CD1c-positive myeloid dendritic cell (primary cell): ENCODE results near the gene GPR3.
A peak's percentile ranks its signal among the peaks of the same experiment; 100 is the strongest.

ENCODE experiments used
- DNase-seq: peaks from one replicate; pipeline ENCODE4 v3.0.0-alpha.2; 2016; ENCODE audit errors: extremely low spot score

Gene GPR3

DNA sequence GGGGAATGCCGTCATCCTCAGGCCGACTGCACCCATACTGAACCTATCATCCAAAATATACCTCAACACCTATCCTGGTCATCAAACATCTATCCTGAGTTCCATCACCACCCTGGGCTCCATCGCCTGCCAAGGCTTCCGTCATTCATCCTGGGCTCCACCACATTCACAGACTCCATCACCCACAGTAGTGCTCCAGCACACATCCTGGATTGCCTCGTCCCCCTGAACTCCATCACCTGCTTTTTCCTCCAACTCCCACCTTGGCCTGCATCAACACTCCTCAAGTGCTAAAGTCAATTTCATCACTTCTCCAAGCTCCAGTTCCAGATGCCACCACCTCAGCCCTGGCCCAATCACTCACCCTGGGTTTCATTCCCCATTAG, 33.5 kb upstream of the GPR3 start:
- DNase-seq = no peak

DNA sequence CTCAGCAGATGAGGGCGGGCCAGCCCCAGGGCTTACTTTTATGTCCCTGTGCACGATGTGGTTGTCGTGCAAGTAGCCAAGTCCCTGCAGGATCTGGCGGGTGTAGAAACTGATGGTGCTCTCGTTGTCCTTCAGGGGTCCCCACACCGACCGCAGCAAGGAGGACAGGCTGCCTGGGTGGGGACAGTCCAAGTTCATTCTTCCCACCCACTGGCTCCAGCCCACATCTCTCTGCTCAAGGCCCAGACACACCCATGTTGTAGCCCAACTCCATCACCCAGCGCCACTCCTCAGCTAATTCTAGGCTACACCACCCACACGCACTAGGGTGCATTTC, 32.6 kb upstream of the GPR3 start:
- DNase-seq = peak; percentile 31

DNA sequence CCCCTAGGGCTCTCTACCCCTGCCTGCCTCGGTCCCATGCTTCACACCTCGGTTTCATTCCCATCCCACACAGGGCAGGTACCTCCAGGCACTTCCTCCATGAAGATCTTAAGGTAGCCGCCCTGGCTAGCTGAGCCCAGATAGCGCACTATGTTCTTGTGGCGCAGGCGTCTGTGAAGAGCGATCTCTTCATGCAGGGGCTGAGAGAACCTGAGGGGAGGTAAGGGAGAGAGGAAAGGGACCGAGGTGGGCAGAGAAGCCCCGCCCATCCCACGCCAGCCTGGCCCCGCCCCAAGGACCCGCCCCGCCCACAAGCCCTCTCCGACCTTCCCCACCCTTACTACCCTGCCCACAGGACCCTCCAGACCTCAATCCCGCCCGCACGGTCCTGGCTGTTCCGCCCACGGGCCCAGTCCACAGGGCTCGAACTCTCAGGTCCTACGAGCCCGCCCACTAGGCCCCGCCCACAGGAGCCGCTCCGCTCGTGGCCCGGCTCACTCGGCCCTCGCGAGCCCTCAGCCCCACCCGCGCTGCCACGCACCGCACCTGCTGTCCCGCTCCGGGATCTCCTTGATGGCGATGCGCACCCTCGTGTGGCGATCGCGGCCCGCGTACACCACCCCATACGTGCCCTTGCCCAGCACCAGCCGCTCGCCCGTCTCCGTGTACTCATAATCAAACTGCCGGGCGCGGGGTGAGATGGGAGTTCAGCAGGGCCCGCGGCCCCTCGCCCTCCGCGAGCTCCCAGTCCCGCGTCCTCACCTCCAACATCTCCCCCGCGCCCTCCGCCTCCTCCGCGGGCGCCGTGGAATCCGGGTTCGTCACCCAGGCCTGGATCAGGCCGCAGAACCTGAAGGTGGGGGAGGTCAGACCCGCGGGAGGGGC, 32.0 kb upstream of the GPR3 start:
- DNase-seq = peak; percentile 47

DNA sequence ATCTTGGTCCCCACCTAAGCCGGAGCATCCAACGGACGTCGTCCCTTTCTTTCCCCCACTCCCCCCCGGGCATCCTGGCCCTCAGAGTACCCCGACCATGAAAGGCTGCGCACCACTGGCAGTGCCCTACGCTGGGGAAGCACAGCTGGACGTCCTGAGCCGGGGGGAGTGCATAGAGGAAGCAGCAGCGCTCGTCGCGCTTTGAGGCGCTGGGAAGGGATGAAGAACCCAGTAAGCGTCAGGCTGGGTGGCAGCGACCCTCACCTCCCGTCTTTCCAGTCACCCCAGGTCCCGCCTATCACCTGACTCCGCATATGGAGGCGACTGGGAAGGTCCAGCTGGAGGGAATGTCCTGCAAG, 31.4 kb upstream of the GPR3 start:
- DNase-seq = no peak

DNA sequence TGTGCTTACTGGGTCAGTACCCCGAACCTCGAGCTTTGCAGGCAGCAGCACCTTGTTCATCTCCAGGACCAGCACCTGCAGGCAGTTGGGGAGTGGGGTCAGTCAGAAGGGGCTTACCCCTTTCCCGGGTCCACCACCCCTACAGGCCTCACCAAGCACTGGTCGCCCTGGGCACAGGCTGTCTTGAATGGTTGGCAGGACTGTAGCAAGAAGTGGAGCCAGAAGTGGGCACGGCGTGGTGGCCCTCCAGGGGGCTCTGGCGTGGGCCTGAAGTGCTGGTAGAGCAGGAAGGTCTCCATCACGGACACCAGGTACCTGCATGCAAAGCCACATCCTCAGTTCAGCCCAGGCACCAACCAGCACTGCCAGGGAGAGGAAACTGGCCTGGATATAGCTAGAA, 30.9 kb upstream of the GPR3 start:
- DNase-seq = no peak

DNA sequence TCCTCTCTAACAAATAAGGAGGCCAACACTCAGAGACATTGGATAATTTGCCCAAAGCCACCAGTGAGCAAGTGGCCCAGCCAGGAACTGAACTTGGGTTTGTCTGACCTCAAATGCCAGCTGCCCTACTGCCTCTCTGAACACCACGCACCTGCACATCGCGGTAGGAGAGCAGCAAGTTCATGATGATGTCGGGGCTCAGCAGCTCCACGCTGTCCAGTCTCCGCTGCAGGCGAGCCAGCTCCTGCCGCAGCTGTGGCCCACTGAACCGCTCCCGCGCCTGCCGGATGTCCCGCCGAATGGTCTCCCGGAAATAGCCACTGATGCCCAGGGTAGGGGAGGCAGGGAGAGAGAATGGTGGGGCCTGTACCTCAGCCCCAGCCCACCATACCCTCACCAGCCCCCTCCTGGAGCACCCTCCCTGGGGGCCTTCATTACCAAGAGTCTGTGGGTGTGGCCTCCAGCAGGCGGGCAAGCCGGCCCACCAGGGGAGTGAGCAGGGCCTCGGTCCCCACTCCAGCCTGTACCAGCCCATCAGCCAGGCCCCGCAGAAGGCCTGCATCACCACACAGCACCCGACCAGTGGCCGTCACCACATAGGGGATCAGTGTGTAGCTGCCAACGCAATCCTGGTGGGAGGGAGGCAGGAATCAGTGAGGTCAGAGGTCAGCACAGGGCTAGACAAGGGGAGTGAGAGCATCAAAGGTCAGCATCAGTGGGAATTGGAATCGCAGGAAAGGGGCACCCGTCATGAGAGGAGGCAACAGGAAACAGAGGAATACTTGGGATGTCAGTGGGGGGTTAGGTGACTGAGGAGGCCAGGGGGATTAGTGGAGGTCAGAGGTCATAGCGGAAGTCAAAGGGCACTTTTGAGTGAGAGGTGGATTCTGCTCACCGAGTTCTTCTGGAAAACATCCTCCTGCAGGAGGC, 28.4 kb upstream of the GPR3 start:
- DNase-seq = no peak

DNA sequence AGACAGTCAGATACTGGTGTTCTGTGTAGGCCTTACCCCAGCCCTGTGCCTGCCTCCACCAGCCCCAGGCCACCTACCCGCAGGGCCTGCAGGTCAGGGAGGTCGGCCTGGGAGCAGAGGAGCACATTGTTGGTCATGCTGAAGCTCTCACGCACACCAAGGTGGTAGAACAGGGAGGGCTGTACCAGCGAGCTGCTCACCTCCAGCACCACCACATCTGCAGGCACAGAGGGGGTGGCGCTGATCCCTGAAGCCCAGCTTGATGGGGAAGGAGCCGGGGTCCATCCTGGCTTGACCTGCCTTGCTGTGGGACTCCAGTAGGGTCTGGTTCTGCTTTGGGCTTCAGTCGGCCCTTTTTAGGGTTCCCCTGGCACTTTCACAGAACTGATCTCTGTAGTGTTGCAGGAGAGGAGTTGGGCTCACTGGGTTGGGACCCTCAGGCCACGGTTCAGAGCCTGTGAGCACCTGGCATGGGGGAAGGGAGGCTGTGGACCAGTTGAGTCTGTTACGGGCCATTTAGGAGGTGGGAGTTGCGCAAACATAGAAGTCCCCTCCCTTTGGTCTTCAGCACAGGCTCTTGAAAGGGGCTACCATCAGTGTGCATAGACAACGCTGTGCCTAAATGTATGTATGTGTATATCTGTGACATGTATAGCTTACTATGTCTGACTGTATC, 27.6 kb upstream of the GPR3 start:
- DNase-seq = no peak

DNA sequence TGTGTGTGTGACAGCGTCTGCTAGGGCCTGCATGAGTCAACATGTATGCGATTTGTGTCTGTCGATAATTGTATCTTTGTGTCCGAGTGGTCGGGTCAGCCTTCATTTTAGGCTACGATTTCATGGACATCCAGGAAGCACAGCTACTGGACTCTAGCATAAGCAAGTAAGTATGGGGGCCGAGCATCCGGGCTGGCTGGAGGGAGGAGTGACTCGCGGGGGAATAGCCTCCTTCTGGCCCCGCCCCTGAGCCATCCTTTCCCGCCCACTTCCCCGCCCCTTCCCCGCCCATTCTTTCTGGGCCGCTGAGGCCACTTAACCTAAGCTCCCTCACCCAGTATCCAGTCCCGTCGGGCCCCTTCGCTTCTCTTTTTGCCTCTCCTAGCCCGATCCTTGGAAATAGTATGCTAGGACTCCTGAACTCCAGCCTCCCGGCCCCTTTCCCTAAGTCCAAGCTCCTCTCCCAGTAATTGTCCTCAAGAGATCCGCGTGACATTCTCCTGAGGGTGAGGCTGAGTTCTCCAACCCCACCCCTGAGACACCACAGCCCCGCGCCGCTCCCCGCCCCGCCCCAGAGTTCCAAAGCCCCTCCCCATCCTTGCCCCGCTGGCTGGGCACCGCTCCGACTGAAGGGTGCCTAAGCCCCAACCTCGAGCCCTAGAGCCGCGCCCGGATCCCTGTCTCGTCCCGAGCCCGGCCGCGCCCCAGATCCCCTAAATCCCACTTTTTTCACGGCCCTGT, 26.9 kb upstream of the GPR3 start:
- DNase-seq = peak; percentile 88

DNA sequence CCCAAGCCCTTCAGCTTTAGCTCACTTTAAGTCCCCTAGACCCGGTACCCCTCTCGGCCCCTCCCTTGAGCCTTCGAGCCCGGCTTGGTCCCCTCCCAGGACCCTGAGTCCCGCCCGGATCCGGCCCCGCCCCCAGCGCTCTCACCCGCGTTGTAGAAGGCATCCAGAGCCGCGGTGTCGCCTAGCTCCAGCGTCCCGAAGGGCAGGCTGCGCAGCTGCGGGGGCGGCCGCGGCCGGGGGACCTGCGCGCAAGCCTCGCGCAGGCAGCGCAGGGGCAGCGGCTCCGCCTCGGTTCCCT, 26.4 kb upstream of the GPR3 start:
- peak; percentile 85 for DNase-seq

DNA sequence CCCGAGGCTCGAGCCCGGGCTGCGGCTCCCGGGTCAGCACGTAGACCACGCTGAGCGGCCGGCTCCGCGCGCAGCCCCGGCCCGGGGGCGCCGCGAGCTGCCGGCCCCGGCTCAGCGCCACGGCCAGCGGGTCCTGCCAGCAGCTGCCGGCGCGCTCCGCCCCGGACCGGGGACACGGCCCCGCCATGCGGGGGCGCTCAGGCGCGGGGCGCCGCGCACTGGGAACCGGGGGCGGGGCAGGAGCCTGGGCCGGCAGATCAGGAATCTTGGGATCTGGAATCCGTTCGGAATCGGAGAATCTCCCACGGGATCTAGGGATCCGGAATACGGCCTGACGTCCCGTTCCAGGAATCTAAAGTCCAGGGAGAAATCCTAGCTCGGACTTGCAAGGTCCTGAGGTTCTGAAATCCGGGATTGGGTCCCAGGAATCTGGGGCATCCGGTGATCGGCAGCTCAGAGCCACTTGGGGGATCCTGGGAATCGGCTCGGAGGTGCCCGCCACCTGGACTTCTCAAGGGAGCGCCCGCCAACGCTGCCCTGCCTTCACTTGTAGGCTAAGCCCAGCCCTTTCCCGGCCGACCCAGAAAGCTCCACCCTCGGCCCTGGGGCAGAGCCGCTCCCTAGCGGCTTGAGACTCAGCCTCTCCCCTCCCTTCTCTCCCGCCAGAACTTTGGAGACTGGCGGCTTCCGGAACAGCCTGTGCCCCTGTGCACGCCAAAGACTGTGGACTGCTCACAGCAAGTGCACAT, 25.8 kb upstream of the GPR3 start, which contains the start of gene MAP3K6:
TSS of gene MAP3K6 (minus strand) at position 551 of the 749 bp plus-strand sequence. CDS start at position 187, 364 bp downstream.
- peak; percentile 52 for DNase-seq

DNA sequence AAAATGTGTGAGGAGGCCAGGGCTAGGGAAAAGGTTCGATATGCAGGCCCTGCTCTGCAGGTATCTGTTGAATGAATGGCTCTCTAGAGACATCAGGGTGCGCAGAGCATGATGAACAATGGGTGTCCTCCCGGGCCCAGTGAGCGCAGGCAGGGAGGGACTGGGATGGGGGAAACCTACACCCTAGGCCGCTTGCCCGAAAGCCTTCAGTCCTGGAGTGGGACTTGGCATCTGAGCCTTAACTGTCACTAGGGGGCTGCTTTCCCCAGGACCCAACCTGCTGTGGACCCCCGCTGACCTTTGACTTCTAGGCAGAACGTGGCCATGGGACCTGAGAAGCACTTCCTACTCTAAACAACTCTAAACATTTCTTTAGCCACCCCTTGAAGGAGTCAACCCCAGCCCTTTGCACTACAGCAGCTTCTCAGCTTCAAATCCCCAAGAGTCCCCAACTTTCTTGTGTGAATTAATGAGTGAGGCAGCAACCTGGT, 25.2 kb upstream of the GPR3 start:
- DNase-seq = no peak

DNA sequence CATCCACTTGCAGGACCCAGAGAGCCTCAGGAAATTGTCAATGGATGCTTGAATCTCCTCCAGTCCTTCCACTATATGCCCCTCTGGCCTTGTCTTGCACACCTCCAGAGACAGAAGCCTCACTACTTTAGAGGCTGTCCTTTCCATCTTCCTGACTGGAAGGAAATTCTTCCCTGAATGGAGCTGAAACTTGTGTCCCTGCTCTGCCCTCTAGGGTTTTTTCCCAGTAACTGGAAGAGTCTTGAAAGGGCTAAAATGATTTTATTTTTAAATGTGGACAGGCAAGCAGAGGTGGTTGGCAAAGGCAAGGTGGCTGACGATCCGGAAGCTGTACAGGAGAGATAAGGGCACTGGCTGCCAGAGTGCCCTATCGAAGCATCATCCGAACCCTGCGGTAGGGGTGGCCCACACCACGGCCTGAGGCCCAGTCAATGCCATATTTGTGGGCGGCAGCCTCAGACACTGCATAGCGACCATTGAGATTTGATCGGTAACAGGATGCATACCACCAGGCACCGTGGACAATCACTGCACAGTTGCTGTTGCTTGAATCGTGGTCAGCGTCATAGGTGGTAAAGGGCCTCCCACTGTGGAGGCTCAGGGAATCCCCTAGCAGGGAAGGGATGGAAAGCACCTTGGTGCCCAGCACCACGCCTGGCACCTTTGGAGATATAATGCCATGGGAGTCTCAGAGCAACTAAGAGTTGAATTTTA, 23.4 kb upstream of the GPR3 start:
- DNase-seq = peak; percentile 15

DNA sequence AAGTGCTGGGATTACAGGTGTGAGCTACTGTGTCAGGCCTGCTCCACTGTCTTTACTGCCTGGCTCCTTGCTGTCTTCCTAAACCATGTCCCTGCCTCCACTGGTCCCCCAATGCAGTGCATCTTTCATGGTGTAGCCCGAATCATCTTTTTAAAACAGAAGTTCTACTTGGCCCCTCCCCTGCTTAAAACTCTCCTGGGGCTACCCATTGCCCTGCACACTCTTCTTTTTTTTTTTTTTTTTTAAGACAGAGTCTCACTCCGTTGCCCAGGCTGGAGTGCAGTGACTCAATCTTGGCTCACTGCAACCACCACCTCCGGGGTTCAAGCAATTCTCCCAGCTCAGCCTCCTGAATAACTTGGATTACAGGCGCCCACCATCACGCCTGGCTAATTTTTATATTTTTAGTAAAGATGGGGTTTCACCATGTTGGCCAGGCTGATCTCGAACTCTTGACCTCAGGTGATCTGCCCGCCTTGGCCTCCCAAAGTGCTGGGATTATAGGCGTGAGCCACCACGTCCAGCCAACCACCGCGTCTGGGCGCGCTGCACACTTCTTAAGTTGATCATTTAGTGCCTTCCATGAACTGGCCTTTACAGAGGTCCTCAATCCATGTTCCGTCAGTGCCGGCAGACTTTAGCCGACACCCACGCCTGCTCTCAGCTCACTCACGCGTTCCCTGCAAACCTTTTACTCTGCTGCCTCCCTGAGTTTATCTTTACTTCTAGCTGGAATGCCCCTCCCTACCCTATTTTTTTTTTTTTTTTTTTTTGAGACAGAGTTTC, 20.2 kb upstream of the GPR3 start:
- DNase-seq = no peak

DNA sequence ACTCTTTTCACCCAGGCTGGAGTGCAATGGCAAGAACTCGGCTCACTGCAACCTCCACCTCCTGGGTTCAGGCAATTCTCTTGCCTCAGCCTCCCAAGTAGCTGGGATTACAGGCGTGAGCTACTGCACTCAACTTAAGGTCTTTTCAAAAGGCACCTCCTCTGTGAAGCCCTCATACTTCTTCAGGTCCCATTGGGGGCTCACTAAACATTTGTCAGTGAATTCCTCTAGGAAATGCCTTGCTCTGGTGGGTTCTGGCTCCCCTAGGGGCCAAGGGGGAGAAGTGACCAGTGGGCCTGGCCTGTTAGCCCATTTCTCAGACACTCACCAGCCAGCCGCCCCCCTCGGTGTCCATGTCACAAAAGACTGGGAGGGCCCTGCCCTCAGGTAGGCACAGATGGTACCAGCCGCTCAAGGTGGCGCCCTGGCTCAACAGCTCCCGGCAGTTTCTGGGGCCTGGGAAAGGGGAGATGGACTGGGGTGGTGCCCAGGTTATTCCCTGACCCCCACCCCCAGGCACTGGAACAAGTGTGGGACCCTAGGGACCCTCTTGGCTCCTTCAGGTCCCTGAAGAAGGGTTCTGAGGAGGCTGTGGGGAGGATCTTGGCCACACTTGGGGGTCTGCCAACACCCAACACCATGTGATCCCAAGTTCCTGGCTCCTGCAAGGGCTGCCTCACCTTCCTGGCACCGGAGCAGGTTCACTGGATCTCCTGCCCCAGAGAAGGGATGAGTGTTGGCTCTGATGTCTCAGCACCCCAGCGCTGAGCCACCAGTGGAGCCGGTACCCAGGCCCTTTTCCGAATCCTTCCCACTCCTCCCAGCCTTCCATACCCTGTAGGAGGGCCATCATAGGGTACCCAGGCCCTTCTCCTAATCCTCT, 19.4 kb upstream of the GPR3 start:
- DNase-seq = no peak

DNA sequence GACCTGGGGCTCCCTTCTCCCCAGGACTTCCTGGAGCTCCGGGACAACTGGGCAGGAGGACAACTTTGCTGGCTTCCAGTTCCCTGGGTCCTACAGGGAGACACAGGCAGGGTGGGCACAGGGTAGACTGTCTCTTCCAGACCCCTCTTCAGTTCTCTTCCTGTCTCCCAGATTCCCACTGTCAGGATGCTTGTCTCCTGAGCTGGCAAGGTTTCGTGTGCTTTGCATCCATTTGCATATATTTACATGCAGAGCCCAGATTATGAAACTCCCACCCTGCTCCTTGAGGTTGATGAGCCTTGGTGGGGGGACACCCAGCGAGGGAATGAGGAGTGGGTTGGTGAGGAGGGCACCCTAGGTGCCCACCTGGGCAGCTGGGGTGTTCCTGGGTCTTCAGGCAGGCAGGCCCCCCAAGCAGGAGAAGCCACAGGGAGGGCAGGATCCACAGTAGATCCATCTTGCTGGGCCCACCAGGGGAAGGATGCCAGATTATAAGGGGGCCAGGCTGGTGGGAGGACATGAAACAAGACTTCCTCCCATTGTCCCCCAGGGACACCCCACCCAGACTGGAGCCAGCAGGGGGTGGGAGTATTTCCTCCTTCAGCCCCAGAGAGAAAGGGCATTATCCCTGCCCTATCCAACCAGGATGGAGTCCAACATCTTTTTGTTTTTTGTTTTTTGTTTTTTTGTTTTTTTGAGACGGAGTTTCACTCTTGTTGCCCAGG, 17.9 kb upstream of the GPR3 start, which contains the start of gene FCN3:
TSS of gene FCN3 (minus strand) at position 463 of the 725 bp plus-strand sequence. CDS start at position 457, 6 bp downstream.
- DNase-seq = no peak

DNA sequence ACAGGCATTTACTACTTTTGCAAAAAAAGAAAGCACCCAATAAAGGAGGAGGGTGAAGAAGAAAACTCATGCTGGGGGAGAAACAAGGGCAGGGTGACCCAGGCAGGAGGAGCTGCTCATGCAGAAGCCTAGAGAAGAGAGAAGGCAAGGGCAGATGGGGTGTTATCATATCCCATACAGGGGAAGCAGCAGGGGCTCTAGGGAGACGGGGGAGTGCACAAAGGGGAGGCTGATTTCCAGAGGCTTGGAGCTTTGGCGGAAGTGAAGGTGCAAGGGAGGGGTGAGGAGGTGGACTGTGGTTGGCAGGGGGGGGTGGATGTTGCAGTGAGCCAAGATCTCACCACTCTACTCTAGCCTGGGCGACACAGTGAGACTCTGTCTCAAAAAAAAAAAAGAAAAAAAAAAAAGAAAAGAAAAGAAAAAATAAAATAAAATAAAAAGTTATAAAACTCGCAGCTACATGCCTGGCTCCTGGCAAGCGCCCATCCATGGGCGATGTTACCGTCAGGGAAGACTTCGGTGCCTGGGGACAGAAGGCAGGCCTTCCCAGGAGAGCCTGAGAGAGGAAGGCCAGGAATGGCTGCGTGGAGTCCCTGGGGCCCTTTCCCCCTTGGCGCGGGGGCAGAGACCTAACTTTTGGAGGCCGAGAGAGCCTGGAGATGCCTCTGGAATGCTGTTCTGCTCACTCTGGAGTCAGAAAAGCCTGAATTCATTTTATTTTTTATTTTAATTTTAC, 14.5 kb upstream of the GPR3 start:
- DNase-seq = no peak

DNA sequence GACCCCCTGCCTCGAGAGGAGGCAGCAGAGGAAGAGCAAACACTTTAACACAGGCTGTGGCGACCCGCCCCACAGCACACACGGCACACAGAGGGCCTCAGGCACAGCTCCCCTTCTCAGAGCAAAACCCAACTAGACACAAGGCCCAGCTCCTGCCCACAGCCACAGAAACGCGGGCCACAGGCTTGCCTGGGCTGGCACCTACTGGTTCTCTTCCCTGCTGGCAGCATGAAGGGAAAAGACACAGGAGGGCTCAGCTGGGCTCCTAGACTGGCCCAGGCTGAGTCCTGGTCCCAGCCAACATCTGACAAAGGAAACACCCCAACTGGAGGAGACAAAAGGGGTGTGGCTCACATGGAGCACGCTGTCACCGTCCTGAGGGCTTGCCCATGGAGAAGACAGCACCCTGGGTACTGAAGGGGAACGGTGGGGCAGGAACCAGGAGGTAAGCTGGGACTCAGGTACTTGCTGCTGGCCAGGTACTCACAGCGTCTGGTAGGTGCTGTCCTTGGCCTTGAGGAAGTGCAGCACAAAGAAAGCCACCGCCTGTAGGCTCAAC, 12.8 kb upstream of the GPR3 start:
- no peak for DNase-seq
